Loucy (cell line): ENCODE data around the gene ITGB8.

Experiments
- H2AFZ ChIP-seq: fragments of 200-600 bp; sonication (generic); 2 replicates; pipeline ENCODE4 v1.6.0; 2016; ENCODE audit warnings: antibody characterized with exemption, mild to moderate bottlenecking, low read length, moderate library complexity
- H3F3A ChIP-seq: fragments of 200-600 bp; 2 replicates; pipeline ENCODE4 v1.6.0; 2016; ENCODE audit warnings: antibody characterized with exemption, low read depth, mild to moderate bottlenecking
- H3K27me3 ChIP-seq: fragments of 200-600 bp; sonication (generic); 2 replicates; pipeline ENCODE4 v1.6.1; 2014; ENCODE audit warnings: low read length, mild to moderate bottlenecking; ENCODE audit not compliant: insufficient read depth, poor library complexity, severe bottlenecking
- H3K36me3 ChIP-seq: fragments of 200-600 bp; sonication (generic); 2 replicates; pipeline ENCODE4 v1.6.1; 2016; ENCODE audit warnings: low read length; ENCODE audit not compliant: insufficient read depth
- H3K4me1 ChIP-seq: fragments of 200-600 bp; sonication (generic); 2 replicates; pipeline ENCODE4 v1.5.1; 2014; ENCODE audit warnings: low read length, mild to moderate bottlenecking; ENCODE audit not compliant: insufficient read depth, poor library complexity, severe bottlenecking
- H3K4me2 ChIP-seq: fragments of 200-600 bp; sonication (generic); 2 replicates; pipeline ENCODE4 v1.6.0; 2014; ENCODE audit warnings: antibody characterized with exemption, low read length, low read depth, mild to moderate bottlenecking; ENCODE audit not compliant: poor library complexity, severe bottlenecking
- H3K4me3 ChIP-seq: fragments of 200-600 bp; sonication (generic); 2 replicates; pipeline ENCODE4 v1.5.1; 2014; ENCODE audit warnings: low read length, mild to moderate bottlenecking, mixed read lengths; ENCODE audit not compliant: poor library complexity, severe bottlenecking
- H3K79me2 ChIP-seq: fragments of 200-600 bp; sonication (generic); 2 replicates; pipeline ENCODE4 v1.6.1; 2014; ENCODE audit warnings: low read length; ENCODE audit not compliant: insufficient read depth
- H3K9ac ChIP-seq: fragments of 200-600 bp; sonication (generic); 2 replicates; pipeline ENCODE4 v1.6.0; 2014; ENCODE audit warnings: mild to moderate bottlenecking, low read depth, low read length, moderate library complexity; ENCODE audit not compliant: poor library complexity, severe bottlenecking
- H3K9me2 ChIP-seq: fragments of 200-600 bp; sonication (generic); replicated peaks from 2 replicates; pipeline ENCODE4 v1.6.1; 2016; ENCODE audit warnings: low read depth, low read length, mixed read lengths
- H3K9me3 ChIP-seq: fragments of 200-600 bp; sonication (generic); 2 replicates; pipeline ENCODE4 v1.6.1; 2014; ENCODE audit warnings: mild to moderate bottlenecking, antibody characterized with exemption, low read length, low read depth; ENCODE audit not compliant: insufficient read depth
- H4K20me1 ChIP-seq: fragments of 200-600 bp; sonication (generic); 2 replicates; pipeline ENCODE4 v1.6.0; 2014; ENCODE audit warnings: antibody characterized with exemption, low read length, mild to moderate bottlenecking; ENCODE audit not compliant: insufficient read depth, poor library complexity, severe bottlenecking
- EZH2phosphoT487 ChIP-seq: fragments of 200-600 bp; IDR thresholded peaks from 2 replicates; pipeline ENCODE4 v1.6.1; 2018; ENCODE audit warnings: antibody characterized with exemption, mild to moderate bottlenecking, moderate library complexity, borderline replicate concordance
- TF ChIP-seq, protein P1 (sequence below): fragments of 200-600 bp; sonication (generic); conservative IDR thresholded peaks from 2 replicates; pipeline ENCODE4 v1.5.1; 2014; ENCODE audit warnings: mild to moderate bottlenecking, antibody characterized with exemption, low read length

ITGB8 gene

DNA sequence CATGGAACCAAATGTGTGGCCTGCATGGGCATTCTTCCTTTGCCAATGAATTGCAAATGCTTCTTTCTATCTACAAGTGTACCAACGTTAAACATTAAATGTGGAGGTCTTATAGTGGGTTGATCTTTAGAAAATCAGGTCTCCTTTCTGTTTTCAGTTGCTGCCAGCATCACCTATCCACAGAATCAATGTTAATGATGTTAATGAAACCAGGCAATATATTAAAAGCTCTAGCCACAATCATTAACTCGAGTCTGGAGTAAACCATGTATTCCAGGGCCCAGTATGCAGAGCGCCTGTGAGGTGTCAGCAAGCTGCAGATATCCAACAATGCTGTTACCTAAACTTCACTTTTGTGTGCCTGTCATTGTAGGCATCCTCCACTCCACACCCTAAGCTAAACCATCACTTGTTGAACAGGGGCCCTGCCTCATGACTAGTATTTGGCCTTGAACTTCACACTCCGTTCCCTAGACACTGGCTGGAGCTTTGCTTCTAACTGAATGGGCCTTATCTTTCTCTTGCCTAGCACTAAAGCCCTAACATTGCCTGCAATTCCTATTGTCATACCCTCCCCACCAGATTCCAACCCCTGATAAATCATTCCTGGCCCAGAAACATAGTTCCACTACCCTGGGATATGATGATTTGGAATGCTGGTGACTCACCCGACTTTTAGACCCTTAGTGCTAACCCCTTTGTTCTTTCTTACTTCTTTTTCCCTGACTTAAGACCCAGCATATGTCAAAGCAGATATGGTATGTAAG is 24.3 kb upstream of the ITGB8 start:
- no peaks in the 10 kb centered on the region for H3K9me2 ChIP-seq
- no peak for TF ChIP-seq EZH2phosphoT487
- TF ChIP-seq, protein P1, sequence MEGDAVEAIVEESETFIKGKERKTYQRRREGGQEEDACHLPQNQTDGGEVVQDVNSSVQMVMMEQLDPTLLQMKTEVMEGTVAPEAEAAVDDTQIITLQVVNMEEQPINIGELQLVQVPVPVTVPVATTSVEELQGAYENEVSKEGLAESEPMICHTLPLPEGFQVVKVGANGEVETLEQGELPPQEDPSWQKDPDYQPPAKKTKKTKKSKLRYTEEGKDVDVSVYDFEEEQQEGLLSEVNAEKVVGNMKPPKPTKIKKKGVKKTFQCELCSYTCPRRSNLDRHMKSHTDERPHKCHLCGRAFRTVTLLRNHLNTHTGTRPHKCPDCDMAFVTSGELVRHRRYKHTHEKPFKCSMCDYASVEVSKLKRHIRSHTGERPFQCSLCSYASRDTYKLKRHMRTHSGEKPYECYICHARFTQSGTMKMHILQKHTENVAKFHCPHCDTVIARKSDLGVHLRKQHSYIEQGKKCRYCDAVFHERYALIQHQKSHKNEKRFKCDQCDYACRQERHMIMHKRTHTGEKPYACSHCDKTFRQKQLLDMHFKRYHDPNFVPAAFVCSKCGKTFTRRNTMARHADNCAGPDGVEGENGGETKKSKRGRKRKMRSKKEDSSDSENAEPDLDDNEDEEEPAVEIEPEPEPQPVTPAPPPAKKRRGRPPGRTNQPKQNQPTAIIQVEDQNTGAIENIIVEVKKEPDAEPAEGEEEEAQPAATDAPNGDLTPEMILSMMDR = no peak
- no peak overlapping the region for H3K4me2 ChIP-seq
- H3K36me3 ChIP-seq = no peaks in the 10 kb centered on the region
- H3K79me2 ChIP-seq = no peaks in the 10 kb centered on the region
- no peaks in the 10 kb centered on the region for H3F3A ChIP-seq
- H2AFZ ChIP-seq = no peak overlapping the region
- no peaks in the 10 kb centered on the region for H4K20me1 ChIP-seq
- H3K27me3 ChIP-seq = no peaks in the 10 kb centered on the region
- H3K9ac ChIP-seq = no peak overlapping the region
- peaks cover 8% of the 10 kb centered on the region for H3K4me1 ChIP-seq
- H3K4me3 ChIP-seq = no peak overlapping the region
- no peaks in the 10 kb centered on the region for H3K9me3 ChIP-seq

DNA sequence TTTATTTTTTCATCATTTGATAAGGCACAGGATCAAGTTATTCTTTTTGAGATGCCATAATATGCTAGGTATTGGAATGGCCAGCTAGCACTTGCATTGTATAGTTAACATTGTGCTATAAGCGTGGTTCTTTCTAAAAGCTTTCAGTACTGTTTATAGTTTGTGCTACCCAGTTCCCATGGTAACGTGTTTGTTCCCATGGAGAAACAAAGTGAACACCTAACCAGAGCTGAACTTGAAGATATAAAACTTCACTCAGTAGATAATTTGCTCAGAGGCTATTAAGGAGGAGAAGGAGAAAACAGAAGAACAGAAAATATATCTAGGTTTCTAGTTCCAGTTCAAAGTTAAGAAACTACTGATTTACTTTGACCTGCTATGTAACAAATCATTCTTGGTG is 23.6 kb upstream of the ITGB8 start:
- Histone ChIP-seq H3K9me2 (no peaks in the 10 kb centered on the region), H3K4me3 (no peak overlapping the region), H4K20me1 (no peaks in the 10 kb centered on the region), H3K79me2 (no peaks in the 10 kb centered on the region), H3K4me1 (peaks cover 4% of the 10 kb centered on the region), H3F3A (no peaks in the 10 kb centered on the region), H3K9me3 (no peaks in the 10 kb centered on the region), H3K36me3 (no peaks in the 10 kb centered on the region), H3K9ac (no peak overlapping the region), H2AFZ (no peak overlapping the region), H3K4me2 (no peak overlapping the region), H3K27me3 (no peaks in the 10 kb centered on the region)
- TF ChIP-seq EZH2phosphoT487 = no peak
- TF ChIP-seq, protein P1 = no peak

DNA sequence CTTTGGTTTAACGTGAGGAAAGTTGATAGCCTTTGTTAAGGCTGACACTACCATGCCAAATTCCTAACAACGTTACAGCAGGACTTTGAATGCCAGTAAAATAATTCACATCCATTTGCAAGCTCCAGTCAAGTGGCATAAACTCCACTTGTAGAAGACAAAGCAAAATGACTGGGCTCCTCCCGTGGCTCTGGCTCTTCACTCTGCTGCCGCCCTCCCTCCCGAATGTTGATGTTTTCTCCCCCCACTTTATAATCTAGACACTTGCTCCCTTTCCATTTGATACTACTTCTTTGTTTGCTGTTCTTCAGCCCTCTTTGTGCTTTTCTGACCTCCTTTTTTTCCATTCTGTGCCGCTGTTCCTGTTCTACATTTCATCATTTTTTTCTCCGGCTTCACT is 22.8 kb upstream of the ITGB8 start:
- no peak overlapping the region for H3K4me3 ChIP-seq
- no peaks in the 10 kb centered on the region for H3K27me3 ChIP-seq
- H3K4me1 ChIP-seq = peaks cover 1% of the 10 kb centered on the region
- no peak overlapping the region for H3K9ac ChIP-seq
- H3K36me3 ChIP-seq = no peaks in the 10 kb centered on the region
- no peaks in the 10 kb centered on the region for H3F3A ChIP-seq
- H3K79me2 ChIP-seq = no peaks in the 10 kb centered on the region
- no peak for TF ChIP-seq EZH2phosphoT487
- TF ChIP-seq, protein P1 = no peak
- H3K4me2 ChIP-seq = no peak overlapping the region
- H3K9me2 ChIP-seq = no peaks in the 10 kb centered on the region
- no peaks in the 10 kb centered on the region for H3K9me3 ChIP-seq
- no peak overlapping the region for H2AFZ ChIP-seq
- H4K20me1 ChIP-seq = no peaks in the 10 kb centered on the region
